Heart left ventricle (tissue), 16 donors: ENCODE measurements around the gene OR52H1. TPM values are rescaled to one million over a fixed set of nuclear protein-coding genes. Genes with fewer than 3 reads are reported as not detected.

Experiments used
- ATAC-seq, 4 donors: fragments of 200-7000 bp; cut with Tn5 transposase; one replicate each; pipeline ENCODE4 v1.9.1; 2020 to 2022; ENCODE audit warnings: moderate library complexity in 4 of 4, mild to moderate bottlenecking in 3 of 4, moderate number of reproducible peaks in 1 of 4
- DNase-seq, 5 donors: peaks; one replicate each; pipeline ENCODE4 v3.0.0-alpha.2; 2020
- H3K27ac ChIP-seq, 12 donors: fragments of 200-600 bp; sonication (generic) in 4 of 12; one replicate each; pipeline versions ENCODE4 v1.5.0 to v1.8.0; 2016 to 2022; ENCODE audit warnings: mild to moderate bottlenecking in 2 of 12
- H3K27me3 ChIP-seq, 9 donors: fragments of 200-600 bp; sonication (generic) in 2 of 9; one replicate each; pipeline versions ENCODE4 v1.5.1 to v1.8.0; 2016 to 2022; ENCODE audit warnings: mild to moderate bottlenecking in 3 of 9
- H3K36me3 ChIP-seq, 9 donors: fragments of 200-600 bp; sonication (generic) in 2 of 9; one replicate each; pipeline versions ENCODE4 v1.5.0 to v1.8.0; 2018 to 2022; ENCODE audit warnings: mild to moderate bottlenecking in 2 of 9
- H3K4me1 ChIP-seq, 12 donors: fragments of 200-600 bp; sonication (generic) in 4 of 12; one replicate each; pipeline versions ENCODE4 v1.5.0 to v1.8.0; 2016 to 2022; ENCODE audit warnings: mild to moderate bottlenecking in 3 of 12
- H3K4me3 ChIP-seq, 12 donors: fragments of 200-600 bp; sonication (generic) in 4 of 12; one replicate each; pipeline versions ENCODE4 v1.5.0 to v1.8.0; 2017 to 2022; ENCODE audit warnings: mild to moderate bottlenecking in 9 of 12, moderate library complexity in 4 of 12
- H3K9me3 ChIP-seq, 12 donors: fragments of 200-600 bp; sonication (generic) in 4 of 12; one replicate each; pipeline versions ENCODE4 v1.5.0 to v1.8.0; 2016 to 2022; ENCODE audit warnings: mild to moderate bottlenecking in 1 of 12
- CTCF ChIP-seq, 12 donors: fragments of 200-600 bp; sonication (generic) in 4 of 12; IDR thresholded peaks; one replicate each; pipeline versions ENCODE4 v1.5.0 to v1.8.0; 2018 to 2022; ENCODE audit warnings: antibody characterized with exemption in 12 of 12, mild to moderate bottlenecking in 5 of 12
- POLR2A ChIP-seq, 2 donors: fragments of 450-650 bp; IDR thresholded peaks; one replicate each; pipeline ENCODE4 v1.6.1; 2017; ENCODE audit warnings: antibody characterized with exemption in 2 of 2, mild to moderate bottlenecking in 2 of 2, moderate library complexity in 2 of 2
- WGBS, 4 donors: extraction: QIAGEN DNeasy Blood & Tissue Kit in 2 of 4; methylation state at CpG; one replicate each; pipeline versions ENCODE4 v1.1.5 to v1.1.7; 2013 to 2018; 5-methylcytosine and 5-hydroxymethylcytosine counted together
- intact Hi-C, 10 donors: fragments of 100-400 bp; cut with DNase I; formaldehyde crosslinking; loops; one replicate each; pipeline versions ENCODE4 v1.11.1 to v1.14.2; 2022
- polyA plus RNA-seq, 2 donors: library from polyadenylated mRNA; stranded (reverse); fragments of 200-250 nt; gene quantifications; one replicate each; pipeline ENCODE4 v1.2.3, GENCODE V29; 2013
- total RNA-seq, 9 donors: library from RNA; depleted of rRNA in 2 of 9; stranded (reverse); fragments of >200 nt in 2 of 9; fragmentation: NEBNext Ultra II Directional in 3 of 9; extraction: Animal tissue kit (Norgen Biotek cat#: 25700) in 3 of 9; gene quantifications; one replicate each; pipeline versions ENCODE4 v1.1.0 to v1.2.4, GENCODE V29; 2016 to 2023
- donor health status: ischemic (EF 13 %, LVEDD 7.1; RV severe dilation, severe dysfunction).
- donor health status: healthy with polysubstance abuse.
- donor health status: DM: no; HTN: yes; CAD: no.
- donor health status: DM: no; HTN: no; CAD: no.
- donor health status: ischemic (EF 25% LVEDD 6.9; RV normal size, moderate dysfunction).
- donor health status: ischemic (EF 25% LVEDD 5.7; RV mildly dilated, moderate dysfunction).
- donor health status: healthy.
- donor health status: DM: yes; HTN: yes; CAD: no.
- donor health status: ischemic (EF 35%, LVEDD 5.7; RV mildly dilated, moderate dysfunction).
- donor health status: nonischemic (EF 11% LVEDD 7.7; RV severe dilation, severe dysfunction).
- donor health status: DM: yes; HTN: yes; CAD: no.
- donor health status: PGD.
- donor health status: ischemic (EF 29% LVEDD 5.4; RV normal size, mild dysfunction).
- donor health status: nonischemic (EF 23%, LVEDD 6.1; RV moderate dilation, normal function).

Gene OR52H1
- total and polyA plus RNA-seq, 11 donors, result 0.32 to 0.47 TPM; not detected in 9

- no peak for ATAC-seq
- no peaks in the 10 kb centered on the region for H3K36me3 ChIP-seq
- no peaks in the 10 kb centered on the region for H3K27me3 ChIP-seq
- H3K9me3 ChIP-seq, result peaks cover 0 to 9% (median 0%) of the 10 kb centered on the region in 12 donors
- no peak overlapping the region for H3K27ac ChIP-seq
- intact Hi-C loops, result no loop called here
- TF ChIP-seq CTCF (IDR thresholded peaks at IDR 0.05), result no peak
- no peak for TF ChIP-seq POLR2A (IDR thresholded peaks at IDR 0.05)
- no peak overlapping the region for H3K4me3 ChIP-seq
- H3K4me1 ChIP-seq, result no peaks in the 10 kb centered on the region
- DNase-seq, result no peak
Observed at GRCh38 chr11:5536482-5536881, 11.9 kb downstream of the OR52H1 start.

- no peak for ATAC-seq
- intact Hi-C loops, result no loop called here
- DNase-seq, result no peak
- WGBS, 4 donors, result 79 to 83% (median 82%) methylated on average over 1 of the region's 1 CpG
- Histone ChIP-seq H3K27ac (no peak overlapping the region), H3K27me3 (no peaks in the 10 kb centered on the region), H3K4me3 (no peak overlapping the region), H3K36me3 (no peaks in the 10 kb centered on the region), H3K9me3 (peaks cover 0 to 9% (median 0%) of the 10 kb centered on the region in 12 donors), H3K4me1 (peaks cover 0 to 3% (median 0%) of the 10 kb centered on the region in 12 donors)
- TF ChIP-seq POLR2A (IDR thresholded peaks at IDR 0.05), result no peak
- TF ChIP-seq CTCF (IDR thresholded peaks at IDR 0.05), result no peak
Observed at GRCh38 chr11:5534046-5534445, 14.3 kb downstream of the OR52H1 start.

- no peak for ATAC-seq
- TF ChIP-seq POLR2A (IDR thresholded peaks at IDR 0.05) (no peak), CTCF (IDR thresholded peaks at IDR 0.05) (no peak)
- no peaks in the 10 kb centered on the region for H3K9me3 ChIP-seq
- WGBS, 4 donors, result 65 to 71% (median 68%) methylated on average over 2 of the region's 2 CpGs
- H3K4me3 ChIP-seq, result no peak overlapping the region
- H3K27me3 ChIP-seq, result no peaks in the 10 kb centered on the region
- H3K27ac ChIP-seq, result no peak overlapping the region
- intact Hi-C loops, result no loop called here
- no peak for DNase-seq
- no peaks in the 10 kb centered on the region for H3K36me3 ChIP-seq
- peaks cover 0 to 9% (median 0%) of the 10 kb centered on the region in 12 donors for H3K4me1 ChIP-seq
Observed at GRCh38 chr11:5531053-5531831, 17.1 kb downstream of the OR52H1 start.

- peak in 1 of 4 donors; percentile 77 for ATAC-seq
- H3K27me3 ChIP-seq, result no peaks in the 10 kb centered on the region
- H3K4me1 ChIP-seq, result peaks cover 0 to 9% (median 0%) of the 10 kb centered on the region in 12 donors
- H3K4me3 ChIP-seq, result no peak overlapping the region
- peak overlapping the region in 2 of 12 donors; percentile 39 to 51 for H3K27ac ChIP-seq
- H3K36me3 ChIP-seq, result no peaks in the 10 kb centered on the region
- no peak for DNase-seq
- intact Hi-C loops, result no loop called here
- no peaks in the 10 kb centered on the region for H3K9me3 ChIP-seq
- no peak for TF ChIP-seq CTCF (IDR thresholded peaks at IDR 0.05)
- no peak for TF ChIP-seq POLR2A (IDR thresholded peaks at IDR 0.05)
- WGBS, 4 donors, result 29 to 45% (median 32%) methylated on average over 1 of the region's 1 CpG
Observed at GRCh38 chr11:5528495-5528894, 19.8 kb downstream of the OR52H1 start.
